ACHN (cell line): ENCODE data around the gene CRYAA.

Source experiments
- DNase-seq: peaks from one replicate; pipeline ENCODE4 v3.0.0-alpha.2; 2015
- in situ Hi-C: cut with HindIII; loops from 2 replicates; pipeline ENCODE4 v1.10.0; 2017; ENCODE audit warnings: low sequenced_read_pairs, low pct_ligation_motif_present, low pct_unique_long_range_greater_than_20kb

The CRYAA gene

DNA sequence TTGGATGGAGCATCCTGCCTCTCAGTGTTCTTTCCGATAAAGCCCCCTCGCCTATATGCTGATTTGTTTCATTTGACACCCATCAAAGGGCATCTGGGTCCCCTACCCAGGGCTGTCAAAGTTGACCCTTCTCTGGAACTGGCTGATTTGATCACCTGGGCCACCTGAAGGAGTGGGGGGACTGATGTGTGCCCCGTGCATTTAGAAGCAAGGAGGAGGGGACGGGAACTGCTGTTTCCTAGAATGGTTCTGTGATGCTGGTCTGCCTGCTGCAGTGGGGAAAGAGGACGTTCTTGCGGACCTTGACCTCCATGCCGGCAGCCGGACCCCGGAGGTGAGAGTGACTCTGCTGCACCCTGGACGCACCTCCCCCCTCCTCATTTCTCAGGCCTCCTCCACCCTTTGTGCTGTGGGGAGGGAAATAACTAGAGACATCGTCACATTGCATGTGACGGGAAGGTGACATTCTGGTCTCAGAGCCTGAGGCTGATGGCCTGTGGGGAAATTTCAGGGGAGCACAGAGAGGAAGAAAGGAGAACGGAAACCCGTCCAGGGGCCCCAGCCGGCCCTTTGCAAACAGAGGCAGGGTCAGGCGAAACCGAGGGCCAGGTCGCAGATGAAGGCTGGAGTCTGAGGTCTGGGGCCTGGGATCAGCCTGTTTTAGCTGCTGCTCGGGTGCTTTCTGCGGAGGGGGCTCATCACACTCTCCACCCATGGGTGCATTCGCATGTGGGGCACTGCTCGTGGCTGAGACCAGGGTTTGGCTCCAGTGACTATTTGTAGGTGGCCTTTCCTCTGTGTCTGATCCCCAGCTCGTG is 25.7 kb downstream of the CRYAA start:
- in situ Hi-C loops, result no loop called here

GRCh38 chr21:43195121-43196021 is 26.6 kb downstream of the CRYAA start:
- in situ Hi-C loops, result no loop called here
- no peak for DNase-seq

More for the DNA sequence above, 25.7 kb downstream of the CRYAA start:
- DNase-seq, result no peak

DNA sequence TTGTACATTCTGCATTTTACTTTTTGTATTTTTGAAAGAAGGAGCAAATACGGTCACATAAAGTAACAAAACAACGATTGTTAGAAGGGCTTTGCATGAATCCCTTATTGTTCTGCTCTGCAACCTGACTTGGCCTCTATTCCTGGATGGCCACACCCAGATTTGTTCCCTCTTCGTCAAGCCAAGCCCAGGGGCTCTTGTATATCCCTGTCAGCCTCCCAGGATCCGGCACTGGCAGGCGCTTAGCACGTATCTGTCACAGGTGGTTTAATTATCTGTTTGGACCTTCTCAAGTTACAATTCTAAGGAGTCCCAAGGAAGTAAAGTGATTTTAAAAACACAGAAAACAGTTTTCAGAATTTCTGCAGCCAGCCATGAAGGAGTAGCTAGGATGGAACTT is 28.0 kb downstream of the CRYAA start:
- DNase-seq, result no peak
- in situ Hi-C loops, result no loop called here

GRCh38 chr21:43198376-43198775 is 29.6 kb downstream of the CRYAA start:
- in situ Hi-C loops, result no loop called here
- no peak for DNase-seq

- no peak for DNase-seq
- in situ Hi-C loops, result no loop called here
These were observed 32.7 kb downstream of the CRYAA start for GRCh38 chr21:43201491-43201890.

GRCh38 chr21:43203591-43203990 is 34.8 kb downstream of the CRYAA start:
- DNase-seq, result no peak
- in situ Hi-C loops, result no loop called here

DNA sequence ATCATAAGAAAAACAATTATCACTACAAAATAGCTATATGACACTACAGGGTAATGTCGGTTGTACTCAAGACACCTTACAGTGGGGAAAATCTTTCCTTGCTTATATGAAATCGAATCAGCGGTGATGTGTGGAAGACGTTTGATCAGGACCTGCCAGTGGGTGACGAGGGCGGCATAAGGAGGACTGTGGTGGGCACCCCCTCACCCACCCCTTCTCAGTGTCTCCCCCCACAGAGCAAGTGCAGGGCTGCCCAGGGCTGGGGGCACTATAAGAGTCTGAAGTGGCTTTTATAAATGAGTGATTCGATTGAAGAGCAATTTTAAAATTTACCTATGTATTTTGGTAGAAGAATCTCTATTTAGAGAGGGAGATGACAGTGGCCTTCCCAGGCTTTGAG is 35.8 kb downstream of the CRYAA start:
- in situ Hi-C loops, result no loop called here
- no peak for DNase-seq

DNA sequence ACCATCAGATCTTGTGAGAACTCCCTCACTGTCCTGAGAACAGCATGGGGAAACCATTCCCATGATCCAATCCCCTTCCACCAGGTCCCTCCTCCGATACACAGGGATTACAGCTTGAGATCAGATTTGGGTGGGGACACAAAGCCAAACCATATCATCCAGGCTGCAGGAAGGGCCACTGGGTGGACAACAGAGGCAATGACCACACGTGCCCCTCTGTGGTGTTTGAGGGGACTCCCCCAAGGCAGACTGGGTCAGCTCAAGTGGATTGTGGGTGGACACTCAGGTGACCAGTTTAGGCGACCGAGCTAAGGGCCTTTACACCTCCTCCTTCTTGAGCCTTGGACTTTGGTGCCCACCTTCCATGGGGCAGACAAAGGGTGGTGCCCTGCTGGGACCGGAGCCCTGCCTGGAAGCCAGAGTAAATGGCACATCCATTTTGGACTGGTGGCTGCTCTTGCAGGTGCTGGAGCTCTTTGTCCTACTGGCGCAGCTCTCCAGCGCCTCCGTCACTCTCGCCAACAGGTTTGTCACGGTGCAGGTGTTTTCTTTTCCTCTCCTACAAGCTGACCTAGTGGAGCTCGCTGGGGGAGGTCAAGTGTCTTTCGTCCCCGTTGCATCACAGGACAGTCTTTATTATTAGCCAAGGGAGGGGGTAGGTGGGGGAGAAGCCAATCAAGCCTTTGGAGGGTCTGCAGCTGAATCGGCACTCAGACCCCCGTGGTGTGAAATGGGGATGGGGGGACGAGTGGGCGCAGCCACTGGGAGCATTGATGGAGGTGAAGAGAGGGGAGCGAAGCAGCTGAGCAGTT is 37.6 kb downstream of the CRYAA start:
- in situ Hi-C loops, result no loop called here
- DNase-seq, result no peak

DNA sequence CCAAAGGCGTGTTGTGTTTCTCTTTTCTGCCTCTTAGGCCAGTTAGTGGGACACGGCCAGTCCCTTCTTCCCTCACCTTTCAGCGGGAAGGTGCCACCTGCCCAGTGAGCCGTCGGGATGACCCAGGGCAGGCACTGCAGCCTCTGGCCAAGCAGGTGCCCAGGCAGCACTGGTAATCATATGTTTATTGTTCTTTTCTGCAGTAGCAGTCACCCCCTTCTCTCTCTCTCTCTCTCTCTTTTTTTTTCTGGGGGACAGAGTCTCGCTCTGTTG is 38.2 kb downstream of the CRYAA start:
- in situ Hi-C loops, result no loop called here
- no peak for DNase-seq

- in situ Hi-C loops, result no loop called here
These were observed 39.1 kb downstream of the CRYAA start for GRCh38 chr21:43207868-43208267.

GRCh38 chr21:43208561-43209332 is 39.9 kb downstream of the CRYAA start:
- DNase-seq, result no peak
- in situ Hi-C loops, result no loop called here

More at GRCh38 chr21:43207868-43208267, 39.1 kb downstream of the CRYAA start:
- DNase-seq, result no peak

- peak; percentile 72 for DNase-seq
- in situ Hi-C loops, result no loop called here
These were observed 41.0 kb downstream of the CRYAA start for GRCh38 chr21:43209575-43210453.

DNA sequence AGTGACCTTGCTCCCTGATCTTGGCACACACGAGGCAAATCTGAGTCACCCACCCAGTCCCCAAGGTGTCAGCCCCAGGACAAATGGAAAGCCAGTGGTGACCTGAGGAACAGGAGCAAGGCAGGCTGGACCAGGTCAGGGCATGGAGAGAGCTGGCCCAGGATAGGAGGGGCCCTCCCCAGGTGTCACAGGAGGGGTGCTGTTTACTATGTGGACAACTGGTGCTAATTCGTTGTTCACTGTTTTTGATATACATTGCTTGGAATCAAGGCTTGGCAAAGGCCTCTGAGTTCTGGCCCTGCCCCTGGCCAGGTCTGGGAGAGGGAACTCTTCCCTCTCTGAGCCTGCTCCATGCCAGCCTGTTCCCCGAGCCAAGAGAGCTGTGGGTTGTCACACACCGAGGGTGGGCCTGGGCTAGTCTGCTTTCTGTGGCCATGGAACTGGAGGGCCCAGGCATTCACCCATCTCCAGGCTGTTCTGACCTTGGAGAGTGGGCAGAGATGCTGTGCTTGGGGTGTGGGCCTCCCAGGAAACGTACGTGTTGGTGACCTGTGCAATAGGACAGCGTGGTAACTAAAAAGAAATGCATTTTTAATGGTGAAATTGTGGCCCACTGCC is 41.8 kb downstream of the CRYAA start:
- in situ Hi-C loops, result no loop called here
- DNase-seq, result no peak

DNA sequence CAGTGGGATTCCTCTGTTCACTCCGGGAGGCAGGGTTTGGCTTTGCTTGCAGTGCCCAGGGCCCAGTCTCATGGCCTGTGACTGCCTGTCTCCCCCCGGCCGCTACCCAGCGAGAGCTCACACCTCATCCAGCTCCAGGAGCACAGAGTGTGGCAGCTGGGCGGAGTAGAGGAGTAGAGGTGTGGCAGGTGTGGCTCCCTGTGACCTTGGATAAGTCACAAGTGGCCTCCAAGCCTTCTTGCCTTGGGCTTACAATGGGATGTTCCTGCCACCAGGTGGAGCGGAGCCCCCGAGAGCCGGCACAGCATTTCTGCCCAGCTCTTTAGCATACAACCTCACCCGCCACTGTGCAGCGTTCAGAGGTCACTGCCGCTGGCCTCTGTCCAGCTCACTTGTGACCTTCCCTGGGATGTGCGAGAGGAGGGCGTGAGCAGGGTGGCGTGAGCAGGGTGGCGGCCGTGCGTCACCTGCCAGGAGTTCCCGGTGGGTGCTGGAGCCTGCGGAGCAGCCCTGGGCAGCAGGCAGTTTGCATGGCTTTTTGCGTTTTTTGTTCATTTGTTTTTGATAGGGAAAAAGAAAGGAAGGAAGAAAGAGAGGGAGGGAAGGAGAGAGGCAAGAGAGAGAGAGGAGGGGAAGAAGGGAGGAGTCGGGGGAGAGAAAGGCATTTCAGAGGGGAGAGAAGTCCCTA is 42.4 kb downstream of the CRYAA start:
- in situ Hi-C loops, result no loop called here
- no peak for DNase-seq

DNA sequence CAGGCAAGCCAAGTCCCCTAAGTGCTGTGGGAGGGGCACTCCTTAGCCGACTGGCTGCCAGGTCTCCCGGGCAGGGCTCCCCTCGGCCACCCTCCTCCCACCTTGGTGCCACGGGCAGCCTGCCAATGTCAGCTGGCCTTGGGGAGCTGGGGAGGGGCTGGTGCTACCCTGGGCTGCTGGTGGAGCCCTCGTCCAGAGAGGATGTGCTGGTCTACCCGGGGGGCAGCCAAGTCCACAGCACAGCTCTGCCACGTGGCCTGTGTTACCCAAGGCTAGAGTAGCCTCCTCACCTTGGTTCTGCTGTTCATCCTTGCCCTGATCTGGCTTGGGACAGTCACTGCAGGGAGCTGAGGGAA is 42.9 kb downstream of the CRYAA start:
- in situ Hi-C loops, result no loop called here
- no peak for DNase-seq
